OCI-LY7 (cell line): Measurements from ENCODE around the gene IL17REL. TPM values are rescaled to one million over a fixed set of nuclear protein-coding genes. Genes with fewer than 3 reads are reported as not detected.

Experiments
- BruUV-seq: library from RNA; stranded (reverse); fragments of 400-500 nt; replicated peaks from 2 replicates; lab custom pipeline; 2021; lab: Mats Ljungman, UMichigan
- CTCF ChIA-PET: fragments of 300-600 bp; sonication (Branson Sonifier 250); formaldehyde crosslinking; loops from one replicate; lab custom pipeline; 2022; ENCODE audit warnings: antibody characterized with exemption; ENCODE audit not compliant: unreplicated experiment; lab: Charles Lee
- POLR2A ChIA-PET: fragments of 300-600 bp; sonication (Branson Sonifier 250); formaldehyde crosslinking; loops from one replicate; lab custom pipeline; 2022; ENCODE audit warnings: antibody characterized with exemption; lab: Charles Lee
- DNase-seq: peaks from one replicate; pipeline ENCODE4 v3.0.0-alpha.2; 2015; ENCODE audit warnings: low spot score
- H2AFZ ChIP-seq: fragments of 200-600 bp; sonication (generic), shearing (Covaris generic); 2 replicates; pipeline ENCODE4 v1.6.1; 2014; ENCODE audit warnings: mild to moderate bottlenecking, antibody characterized with exemption, low read length, moderate library complexity
- H3K27ac ChIP-seq: fragments of 200-600 bp; sonication (generic); 2 replicates; pipeline ENCODE4 v1.5.1; 2014; ENCODE audit warnings: mixed run types, low read depth, mild to moderate bottlenecking, moderate library complexity, low read length, inconsistent platforms; ENCODE audit not compliant: poor library complexity, severe bottlenecking
- H3K36me3 ChIP-seq: fragments of 200-600 bp; sonication (generic); 2 replicates; pipeline ENCODE4 v1.6.1; 2014; ENCODE audit warnings: mild to moderate bottlenecking, antibody characterized with exemption, low read length, moderate library complexity, mixed read lengths; ENCODE audit not compliant: insufficient read depth
- H3K4me1 ChIP-seq: fragments of 200-600 bp; sonication (generic); 2 replicates; pipeline ENCODE4 v1.5.1; 2014; ENCODE audit warnings: mild to moderate bottlenecking, low read length; ENCODE audit not compliant: insufficient read depth, poor library complexity, severe bottlenecking
- H3K4me2 ChIP-seq: fragments of 200-600 bp; sonication (generic); 2 replicates; pipeline ENCODE4 v1.6.1; 2014; ENCODE audit warnings: mild to moderate bottlenecking, low read length
- H3K4me3 ChIP-seq: fragments of 200-600 bp; sonication (generic); 2 replicates; pipeline ENCODE4 v1.5.1; 2014; ENCODE audit warnings: mild to moderate bottlenecking, low read depth, low read length; ENCODE audit not compliant: poor library complexity, severe bottlenecking
- H3K79me2 ChIP-seq: fragments of 200-600 bp; sonication (generic); 2 replicates; pipeline ENCODE4 v1.6.1; 2016; ENCODE audit warnings: low read depth, mild to moderate bottlenecking, low read length, moderate library complexity, mixed read lengths; ENCODE audit not compliant: insufficient read depth
- H3K9me2 ChIP-seq: fragments of 200-600 bp; sonication (generic); 2 replicates; pipeline ENCODE4 v1.6.1; 2016; ENCODE audit warnings: mild to moderate bottlenecking, low read length, mixed read lengths; ENCODE audit not compliant: insufficient read depth
- H3K9me3 ChIP-seq: fragments of 200-600 bp; sonication (generic); 2 replicates; pipeline ENCODE4 v1.6.1; 2014; ENCODE audit warnings: mild to moderate bottlenecking, mixed run types, low read length, mixed read lengths
- H4K20me1 ChIP-seq: fragments of 200-600 bp; sonication (generic); 2 replicates; pipeline ENCODE4 v1.6.1; 2014; ENCODE audit warnings: mild to moderate bottlenecking, antibody characterized with exemption, low read length, moderate library complexity, mixed read lengths; ENCODE audit not compliant: insufficient read depth
- CTCF ChIP-seq: fragments of 200-600 bp; sonication (generic); conservative IDR thresholded peaks from 2 replicates; pipeline ENCODE4 v1.5.1; 2014; ENCODE audit warnings: mild to moderate bottlenecking, antibody characterized with exemption, low read length, moderate library complexity, mixed read lengths
- EZH2phosphoT487 ChIP-seq: fragments of 200-600 bp; sonication (generic); IDR thresholded peaks from 2 replicates; pipeline ENCODE4 v1.6.1; 2018; ENCODE audit warnings: low read depth, borderline replicate concordance, mild to moderate bottlenecking, mixed run types, antibody characterized with exemption, low read length, moderate library complexity, mixed read lengths
- intact Hi-C: fragments of 100-400 bp; cut with micrococcal nuclease; formaldehyde crosslinking; loops from one replicate; pipeline ENCODE4 v1.10.0; 2022; ENCODE audit not compliant: unreplicated experiment
- total RNA-seq, 2 experiments: library from RNA; depleted of rRNA in 1 of 2; stranded (reverse); fragments of >200 nt in 1 of 2; shearing (Covaris generic) in 1 of 2; gene quantifications; 2 replicates each; pipeline ENCODE4 v1.2.3, GENCODE V29; 2014 to 2022

Gene IL17REL
- total RNA-seq, 2 experiments from 2014 or later = 0.03 TPM; not detected in 1

DNA sequence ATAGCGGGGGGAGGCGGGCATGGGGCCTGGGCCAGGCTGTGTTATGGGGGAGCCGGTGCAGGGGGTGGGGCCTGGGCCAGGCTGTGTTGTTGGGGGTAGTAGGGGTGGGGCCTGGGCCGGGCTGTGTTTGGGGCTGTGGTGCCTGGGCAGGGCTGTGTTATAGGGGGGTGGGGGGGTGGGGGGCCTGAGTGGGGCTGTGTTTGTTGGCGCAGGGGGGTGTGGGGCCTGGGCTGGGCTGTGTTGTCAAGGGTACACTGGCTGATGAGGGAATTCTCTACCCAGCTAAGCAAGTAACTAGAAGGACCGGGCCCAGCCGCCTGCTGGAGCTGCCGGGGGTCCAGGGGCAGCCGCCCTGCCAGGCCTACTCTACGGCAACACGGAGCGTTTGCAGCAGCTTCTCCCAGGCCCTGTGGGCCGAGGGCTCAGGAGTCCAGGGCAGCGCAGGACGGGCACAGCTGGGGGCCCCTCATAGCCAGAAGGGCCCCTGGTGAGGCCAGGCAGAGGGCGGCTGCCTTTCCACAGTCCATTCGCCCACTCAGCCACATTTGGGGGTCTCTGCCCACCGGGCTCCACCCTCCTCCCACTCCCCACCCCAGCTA, 62.1 kb downstream of the IL17REL start:
- TF ChIP-seq EZH2phosphoT487 (no peak), CTCF (no peak)
- no peaks in the 10 kb centered on the region for H3K9me3 ChIP-seq
- DNase-seq = no peak
- no peaks in the 10 kb centered on the region for H4K20me1 ChIP-seq
- no peaks in the 10 kb centered on the region for H3K9me2 ChIP-seq
- no peak overlapping the region for H3K4me2 ChIP-seq
- H3K79me2 ChIP-seq = no peaks in the 10 kb centered on the region
- no peak overlapping the region for H3K4me3 ChIP-seq
- no peak overlapping the region for H3K27ac ChIP-seq
- H3K36me3 ChIP-seq = no peaks in the 10 kb centered on the region
- intact Hi-C loops = no loop called here
- peaks cover 17% of the 10 kb centered on the region for H3K4me1 ChIP-seq
- ChIA-PET CTCF (no interaction called here), POLR2A (no interaction called here)
- BruUV-seq = no TSS peak
- no peak overlapping the region for H2AFZ ChIP-seq

DNA sequence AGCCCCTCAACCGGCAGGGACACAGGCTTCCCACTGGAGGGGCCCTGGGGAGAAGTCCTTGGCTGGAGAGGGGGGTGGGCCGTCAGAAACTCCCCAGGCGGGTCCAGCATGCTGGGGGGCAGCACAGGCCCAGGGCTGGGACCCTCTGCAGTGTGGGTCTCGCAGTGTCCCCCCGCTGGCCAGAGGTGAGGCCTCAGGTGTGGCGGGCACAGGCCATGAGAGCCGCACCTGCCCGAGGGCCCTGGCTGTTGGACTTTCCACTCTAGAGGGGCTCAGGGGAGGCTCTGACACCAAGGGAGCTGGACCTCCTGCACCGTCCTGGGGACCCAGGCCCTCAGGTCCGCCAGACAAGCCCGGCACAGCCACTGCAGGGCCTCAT, 62.7 kb downstream of the IL17REL start:
- Histone ChIP-seq H3K9me3 (no peaks in the 10 kb centered on the region), H3K4me3 (no peak overlapping the region), H3K36me3 (no peaks in the 10 kb centered on the region), H3K79me2 (no peaks in the 10 kb centered on the region), H3K4me1 (peaks cover 21% of the 10 kb centered on the region), H4K20me1 (no peaks in the 10 kb centered on the region), H3K27ac (no peak overlapping the region), H3K9me2 (no peaks in the 10 kb centered on the region), H3K4me2 (no peak overlapping the region), H2AFZ (no peak overlapping the region)
- intact Hi-C loops = no loop called here
- BruUV-seq = no TSS peak
- no peak for DNase-seq
- CTCF ChIA-PET = no interaction called here
- no peak for TF ChIP-seq CTCF
- TF ChIP-seq EZH2phosphoT487 = no peak
- POLR2A ChIA-PET = no interaction called here

DNA sequence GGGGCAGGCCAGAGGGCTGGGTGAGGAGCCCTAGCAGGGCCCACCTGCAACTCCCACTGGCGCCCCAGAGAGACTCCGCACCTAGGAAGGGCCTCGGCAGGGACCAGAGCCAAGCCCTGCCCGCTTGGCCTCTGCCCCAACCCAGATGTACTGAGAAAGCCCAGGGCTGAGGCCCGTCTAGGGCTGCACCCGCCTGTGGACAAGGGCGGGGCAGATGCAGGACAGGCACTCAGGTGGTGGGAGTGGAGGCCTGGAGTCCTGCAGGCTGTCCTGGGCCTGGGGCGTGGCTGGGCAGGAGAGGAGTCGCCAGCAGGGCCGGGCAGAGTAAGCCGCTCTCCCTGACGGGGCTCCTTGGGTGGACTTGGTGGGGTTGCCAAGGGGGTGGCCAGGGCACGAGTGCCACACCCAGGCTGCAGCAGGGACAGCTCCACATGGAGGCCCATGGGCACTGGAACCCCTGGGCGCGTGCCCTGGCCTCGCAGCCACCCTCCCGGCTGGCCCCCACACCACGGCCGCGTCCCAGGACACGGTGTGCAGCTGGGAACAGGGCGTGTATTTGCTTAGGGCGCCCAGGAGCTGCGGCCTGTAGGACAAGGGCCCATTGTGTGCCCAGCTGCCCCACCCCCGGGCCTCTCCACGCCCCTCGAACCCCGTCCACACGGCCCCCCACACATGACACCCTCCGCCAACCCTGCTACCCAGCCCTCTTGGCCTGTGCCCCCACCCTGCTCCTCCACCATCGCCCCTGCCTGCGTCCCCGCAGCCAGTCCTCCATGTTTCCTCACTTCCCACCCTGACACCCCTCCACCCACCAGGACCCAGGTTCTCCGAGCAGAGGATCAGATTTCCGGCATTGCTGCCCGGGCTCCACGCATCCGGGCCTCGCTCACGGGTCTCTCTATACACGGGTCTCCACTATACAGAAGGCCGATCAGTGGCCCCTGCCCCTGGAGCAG, 63.3 kb downstream of the IL17REL start:
- no peaks in the 10 kb centered on the region for H3K9me3 ChIP-seq
- intact Hi-C loops = no loop called here
- H2AFZ ChIP-seq = no peak overlapping the region
- H3K27ac ChIP-seq = no peak overlapping the region
- ChIA-PET CTCF (no interaction called here), POLR2A (no interaction called here)
- H3K36me3 ChIP-seq = no peaks in the 10 kb centered on the region
- BruUV-seq = no TSS peak
- no peak for DNase-seq
- no peaks in the 10 kb centered on the region for H3K79me2 ChIP-seq
- no peaks in the 10 kb centered on the region for H3K9me2 ChIP-seq
- no peak for TF ChIP-seq CTCF
- no peak for TF ChIP-seq EZH2phosphoT487
- H3K4me2 ChIP-seq = no peak overlapping the region
- no peaks in the 10 kb centered on the region for H4K20me1 ChIP-seq
- peaks cover 22% of the 10 kb centered on the region for H3K4me1 ChIP-seq
- no peak overlapping the region for H3K4me3 ChIP-seq
